Tibial nerve (tissue), 4 donors: ENCODE data around the gene ROPN1L. TPM values are rescaled to one million over a fixed set of nuclear protein-coding genes. Genes with fewer than 3 reads are reported as not detected.

Experiments used
- DNase-seq, 2 donors: peaks; one replicate each; pipeline ENCODE4 v3.0.0-alpha.2; 2019; ENCODE audit warnings: low spot score in 2 of 2
- H3K27ac ChIP-seq, 4 donors: fragments of 200-600 bp; sonication (generic) in 3 of 4; one replicate each; pipeline ENCODE4 v1.5.1; 2017 to 2019; ENCODE audit warnings: mild to moderate bottlenecking in 1 of 4
- H3K27me3 ChIP-seq, 2 donors: fragments of 200-600 bp; sonication (generic) in 1 of 2; one replicate each; pipeline versions ENCODE4 v1.5.1 to v1.6.0; 2017 to 2019
- H3K36me3 ChIP-seq, 3 donors: fragments of 200-600 bp; sonication (generic); one replicate each; pipeline ENCODE4 v1.5.1; 2018 to 2019
- H3K4me1 ChIP-seq, 4 donors: fragments of 200-600 bp; sonication (generic) in 3 of 4; one replicate each; pipeline ENCODE4 v1.5.1; 2017 to 2019
- H3K4me3 ChIP-seq, 4 donors: fragments of 200-600 bp; sonication (generic) in 3 of 4; one replicate each; pipeline ENCODE4 v1.5.1; 2017 to 2019; ENCODE audit warnings: mild to moderate bottlenecking in 1 of 4, moderate library complexity in 1 of 4
- H3K9me3 ChIP-seq, 4 donors: fragments of 200-600 bp; sonication (generic) in 3 of 4; one replicate each; pipeline ENCODE4 v1.5.1; 2017 to 2019
- EP300 ChIP-seq, 2 donors: sonication (generic); formaldehyde crosslinking; IDR thresholded peaks; one replicate each; pipeline ENCODE4 v1.6.1; 2017; ENCODE audit warnings: antibody characterized with exemption in 2 of 2, mild to moderate bottlenecking in 1 of 2
- POLR2A ChIP-seq, 2 donors: fragments of 450-650 bp; IDR thresholded peaks; one replicate each; pipeline ENCODE4 v1.6.1; 2017; ENCODE audit warnings: antibody characterized with exemption in 2 of 2, mild to moderate bottlenecking in 2 of 2, moderate library complexity in 2 of 2
- WGBS, 2 donors: methylation state at CpG; one replicate each; pipeline ENCODE4 v1.1.5; 2018; 5-methylcytosine and 5-hydroxymethylcytosine counted together
- total RNA-seq, 4 donors: library from RNA; depleted of rRNA; stranded (reverse); fragments of >200 nt; gene quantifications; one replicate each; pipeline ENCODE4 v1.1.0, GENCODE V29; 2016
- TF ChIP-seq, protein P1 (sequence below), 5 experiments: fragments of 200-600 bp in 3 of 5; fragments of 450-650 bp in 2 of 5; sonication (generic) in 3 of 5; IDR thresholded peaks; one replicate each; pipeline ENCODE4 v1.5.1; 2016 to 2019; ENCODE audit warnings: antibody characterized with exemption in 5 of 5, mild to moderate bottlenecking in 3 of 5, moderate library complexity in 2 of 5

The ROPN1L gene
- total RNA-seq, 4 donors from 2014 or later = 0.98 TPM; not detected in 3

DNA sequence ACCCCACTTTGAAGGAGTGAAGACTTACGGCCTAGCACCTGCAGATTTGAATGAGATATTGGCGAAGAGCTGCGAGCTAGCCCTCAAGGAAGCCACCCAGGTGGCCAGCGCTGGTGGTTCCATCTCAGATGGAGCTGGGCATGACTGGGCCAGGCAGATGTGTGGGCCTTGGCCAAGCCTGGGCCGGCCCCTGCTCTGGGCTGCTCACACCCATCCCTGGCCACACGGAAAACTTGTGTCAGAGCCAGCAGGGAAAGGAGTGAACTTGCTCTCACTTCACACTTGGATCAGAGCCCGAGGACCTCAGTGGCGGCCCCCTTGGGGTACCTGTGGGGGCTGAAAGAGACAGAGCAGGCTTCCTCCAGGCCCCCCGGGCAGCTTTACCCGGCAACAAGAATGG lies 44.2 kb downstream of the ROPN1L start:
- H3K4me3 ChIP-seq = no peak overlapping the region
- peak overlapping the region; percentile 24 to 81 (median 69) for H3K27ac ChIP-seq
- H3K4me1 ChIP-seq = peaks cover 0 to 48% (median 8%) of the 10 kb centered on the region in 4 donors
- DNase-seq = no peak
- 73 to 85% methylated on average over 9 of the region's 10 CpGs for WGBS, 2 donors
- TF ChIP-seq, protein P1, sequence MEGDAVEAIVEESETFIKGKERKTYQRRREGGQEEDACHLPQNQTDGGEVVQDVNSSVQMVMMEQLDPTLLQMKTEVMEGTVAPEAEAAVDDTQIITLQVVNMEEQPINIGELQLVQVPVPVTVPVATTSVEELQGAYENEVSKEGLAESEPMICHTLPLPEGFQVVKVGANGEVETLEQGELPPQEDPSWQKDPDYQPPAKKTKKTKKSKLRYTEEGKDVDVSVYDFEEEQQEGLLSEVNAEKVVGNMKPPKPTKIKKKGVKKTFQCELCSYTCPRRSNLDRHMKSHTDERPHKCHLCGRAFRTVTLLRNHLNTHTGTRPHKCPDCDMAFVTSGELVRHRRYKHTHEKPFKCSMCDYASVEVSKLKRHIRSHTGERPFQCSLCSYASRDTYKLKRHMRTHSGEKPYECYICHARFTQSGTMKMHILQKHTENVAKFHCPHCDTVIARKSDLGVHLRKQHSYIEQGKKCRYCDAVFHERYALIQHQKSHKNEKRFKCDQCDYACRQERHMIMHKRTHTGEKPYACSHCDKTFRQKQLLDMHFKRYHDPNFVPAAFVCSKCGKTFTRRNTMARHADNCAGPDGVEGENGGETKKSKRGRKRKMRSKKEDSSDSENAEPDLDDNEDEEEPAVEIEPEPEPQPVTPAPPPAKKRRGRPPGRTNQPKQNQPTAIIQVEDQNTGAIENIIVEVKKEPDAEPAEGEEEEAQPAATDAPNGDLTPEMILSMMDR (IDR thresholded peaks at IDR 0.05) = no peak
- TF ChIP-seq EP300 (IDR thresholded peaks at IDR 0.05) = no peak
- no peak for TF ChIP-seq POLR2A (IDR thresholded peaks at IDR 0.05)
- H3K36me3 ChIP-seq = no peaks in the 10 kb centered on the region
- H3K27me3 ChIP-seq = no peaks in the 10 kb centered on the region
- no peaks in the 10 kb centered on the region for H3K9me3 ChIP-seq

DNA sequence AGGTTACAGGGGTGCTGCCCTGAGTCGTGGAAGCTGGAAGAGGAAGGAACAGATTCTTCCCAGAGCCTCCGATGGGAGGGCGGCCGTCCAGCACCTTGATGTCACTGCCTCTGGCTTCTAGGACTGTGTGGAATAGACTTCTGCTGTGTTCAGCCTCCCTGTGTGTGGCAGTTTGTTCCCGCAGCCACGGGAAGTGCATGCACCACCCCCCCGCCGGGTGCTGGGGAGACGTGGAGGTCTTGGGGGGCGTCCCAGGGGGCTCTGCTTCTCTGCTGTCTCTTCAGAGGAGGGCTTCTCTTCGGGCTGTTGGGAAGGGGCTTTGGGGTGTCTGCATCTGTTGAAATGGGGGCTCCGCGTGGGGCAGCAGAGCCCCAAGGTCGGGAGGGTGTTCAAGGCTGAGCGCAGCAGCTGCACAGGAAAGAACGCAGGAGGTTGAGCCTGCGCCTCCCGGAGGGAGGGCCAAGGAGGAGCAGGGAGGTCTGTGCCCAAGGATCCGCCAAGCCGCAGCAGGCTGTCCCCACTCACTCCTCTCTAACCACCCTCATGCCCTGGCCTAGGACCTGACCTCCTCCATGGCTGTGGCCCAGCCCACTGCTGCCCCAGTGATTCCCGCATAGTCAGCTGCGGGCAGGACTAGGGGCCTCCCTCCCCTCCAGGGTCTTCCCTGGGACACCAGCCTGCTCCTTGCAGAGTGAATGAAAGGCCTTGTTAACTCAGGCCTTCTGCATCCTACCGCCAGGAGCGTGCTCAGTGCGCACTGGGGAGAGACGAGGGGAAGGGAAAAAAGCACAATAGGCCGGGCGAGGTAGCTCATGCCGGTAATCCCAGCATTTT lies 45.0 kb downstream of the ROPN1L start:
- peak; percentile 16 to 22 for DNase-seq
- Histone ChIP-seq H3K27me3 (no peaks in the 10 kb centered on the region), H3K4me1 (peaks cover 0 to 48% (median 8%) of the 10 kb centered on the region in 4 donors), H3K4me3 (no peak overlapping the region), H3K9me3 (no peaks in the 10 kb centered on the region), H3K27ac (peak overlapping the region in 2 of 4 donors; percentile 74 to 81), H3K36me3 (no peaks in the 10 kb centered on the region)
- 63 to 71% methylated on average over 29 of the region's 29 CpGs for WGBS, 2 donors
- TF ChIP-seq POLR2A (IDR thresholded peaks at IDR 0.05) (no peak), EP300 (IDR thresholded peaks at IDR 0.05) (no peak)
- TF ChIP-seq, protein P1 (IDR thresholded peaks at IDR 0.05) = no peak

DNA sequence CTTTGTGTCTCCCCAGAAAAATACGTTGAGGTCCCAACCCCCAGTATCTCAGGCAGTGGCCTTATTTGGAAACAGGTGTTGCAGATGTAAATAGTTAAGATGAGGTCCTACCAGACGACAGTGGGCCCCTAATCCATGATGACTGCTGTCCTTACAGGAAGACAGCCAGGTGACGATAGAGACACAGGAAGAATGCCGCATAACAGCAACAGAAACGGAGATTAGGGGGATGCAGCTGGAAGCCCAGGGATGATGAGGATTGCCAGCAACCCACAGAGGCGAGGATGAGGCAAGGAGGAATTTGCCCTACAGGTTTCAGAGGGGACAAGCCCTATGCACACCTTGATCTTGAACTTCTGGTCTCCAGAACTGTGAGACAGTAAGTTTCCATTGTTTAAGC lies 46.5 kb downstream of the ROPN1L start:
- Histone ChIP-seq H3K4me3 (no peak overlapping the region), H3K4me1 (peaks cover 0 to 48% (median 8%) of the 10 kb centered on the region in 4 donors), H3K27ac (no peak overlapping the region), H3K36me3 (no peaks in the 10 kb centered on the region), H3K9me3 (no peaks in the 10 kb centered on the region), H3K27me3 (no peaks in the 10 kb centered on the region)
- no peak for DNase-seq
- TF ChIP-seq EP300 (IDR thresholded peaks at IDR 0.05) (no peak), POLR2A (IDR thresholded peaks at IDR 0.05) (no peak)
- TF ChIP-seq, protein P1 (IDR thresholded peaks at IDR 0.05) = no peak
- 82 to 85% methylated on average over 6 of the region's 6 CpGs for WGBS, 2 donors

DNA sequence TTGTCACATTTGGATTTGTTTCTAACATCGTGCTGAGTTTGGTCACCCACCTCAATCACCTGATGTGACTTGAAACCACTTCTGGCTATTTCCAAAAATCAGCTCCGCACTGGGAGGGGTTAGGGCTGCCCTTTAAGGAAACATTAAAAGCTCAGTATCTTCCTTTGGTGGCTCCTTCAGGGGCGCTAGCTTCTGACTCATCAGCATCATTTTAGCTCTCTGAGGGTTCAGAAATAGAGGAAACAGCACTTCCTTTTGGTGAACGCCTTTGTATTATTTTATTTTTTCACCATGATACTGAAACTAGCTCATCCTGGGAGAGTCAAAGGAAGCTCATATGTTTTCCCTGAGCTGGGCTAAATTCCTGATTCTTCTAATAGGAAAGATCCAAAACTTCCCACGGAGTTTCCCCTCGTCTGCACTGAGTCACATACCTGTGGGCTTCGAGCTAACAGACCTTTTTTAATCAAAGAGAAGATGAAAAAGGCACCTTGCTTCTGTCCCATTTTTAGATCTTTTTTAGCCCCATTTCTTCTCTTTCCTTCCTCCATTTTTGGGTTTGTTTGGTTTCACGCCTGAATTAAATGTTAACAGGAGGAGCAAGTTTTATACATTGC lies 48.2 kb downstream of the ROPN1L start:
- Histone ChIP-seq H3K27me3 (no peaks in the 10 kb centered on the region), H3K27ac (peak overlapping the region in 1 of 4 donors; percentile 31), H3K4me1 (peaks cover 0 to 44% (median 8%) of the 10 kb centered on the region in 4 donors), H3K4me3 (no peak overlapping the region), H3K36me3 (no peaks in the 10 kb centered on the region), H3K9me3 (peaks cover 0 to 13% (median 0%) of the 10 kb centered on the region in 4 donors)
- DNase-seq = no peak
- 43 to 52% methylated on average over 8 of the region's 8 CpGs for WGBS, 2 donors
- TF ChIP-seq POLR2A (IDR thresholded peaks at IDR 0.05) = no peak
- TF ChIP-seq, protein P1 (IDR thresholded peaks at IDR 0.05) = no peak
- TF ChIP-seq EP300 (IDR thresholded peaks at IDR 0.05) = peak in 1 of 2 donors; percentile 9
